ENCODE data around the gene ETFBKMT.
"Not testable (repeated sequence)": the region's sequence is repeated elsewhere in the genome, so short reads cannot be mapped to it uniquely, and the experiment has no call there.

The ETFBKMT gene

GRCh38 chr12:31718542-31719198, 59.2 kb downstream of the ETFBKMT start:
- ATAC-seq, DNase-seq: not testable (repeated sequence)

DNA sequence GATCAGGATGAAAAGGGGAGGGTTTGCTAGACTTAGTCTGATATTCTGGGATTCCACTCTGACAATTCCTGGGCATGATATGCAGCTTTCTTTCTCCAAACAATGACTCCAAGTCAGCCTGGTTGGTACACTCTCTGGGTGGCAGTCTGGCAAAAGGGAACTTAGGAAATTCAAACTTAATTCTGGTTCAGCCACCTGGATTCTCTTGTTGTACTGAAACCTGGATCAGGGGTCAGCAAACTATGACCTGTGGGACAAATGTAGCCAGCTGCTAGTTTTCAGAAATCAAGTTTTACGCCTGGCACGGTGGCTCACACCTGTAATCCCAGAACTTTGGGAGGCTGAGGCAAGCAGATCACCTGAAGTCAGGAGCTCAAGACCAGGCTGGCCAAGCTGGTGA, 63.1 kb downstream of the ETFBKMT start:
- DNase-seq, result no peak
- no peak for ATAC-seq
